Body of pancreas (tissue), 4 donors: ENCODE measurements around the gene BMPR2. TPM values are rescaled to one million over a fixed set of nuclear protein-coding genes. Genes with fewer than 3 reads are reported as not detected.
"Not testable (repeated sequence)": the region's sequence is repeated elsewhere in the genome, so short reads cannot be mapped to it uniquely, and the experiment has no call there.

Experiments used
- ATAC-seq: fragments of 150-250 bp; one replicate; pipeline ENCODE4 v1.9.1; 2016
- DNase-seq, 4 donors: peaks; one replicate each; pipeline ENCODE4 v3.0.0-alpha.2; 2019
- H3K27ac ChIP-seq, 4 donors: fragments of 200-600 bp; sonication (generic); 1 replicate in 3 of 4; 2 replicates in 1 of 4; pipeline versions ENCODE4 v1.5.1 to v1.6.1; 2016 to 2019; ENCODE audit warnings: mild to moderate bottlenecking in 1 of 4, mixed read lengths in 1 of 4, moderate library complexity in 1 of 4
- H3K27me3 ChIP-seq, 2 donors: fragments of 200-600 bp; sonication (generic); one replicate each; pipeline ENCODE4 v1.6.0; 2016; ENCODE audit warnings: mild to moderate bottlenecking in 1 of 2
- H3K36me3 ChIP-seq, 2 donors: fragments of 200-600 bp; sonication (generic); replicated peaks in 1 of 2; 2 replicates each; pipeline ENCODE4 v1.5.1; 2016; ENCODE audit warnings: low read depth in 2 of 2; ENCODE audit not compliant: insufficient read depth in 1 of 2
- H3K4me1 ChIP-seq: fragments of 200-600 bp; sonication (generic); one replicate; pipeline ENCODE4 v1.6.0; 2016
- H3K4me3 ChIP-seq, 2 donors: fragments of 200-600 bp; sonication (generic); 1 replicate in 1 of 2; 2 replicates in 1 of 2; pipeline ENCODE4 v1.5.1; 2016 to 2019
- H3K9me3 ChIP-seq, 3 donors: fragments of 200-600 bp; sonication (generic); 1 replicate in 2 of 3; 2 replicates in 1 of 3; pipeline ENCODE4 v1.5.1; 2016
- CTCF ChIP-seq, 7 experiments: fragments of 450-650 bp in 4 of 7; fragments of 200-600 bp in 3 of 7; sonication (generic) in 3 of 7; IDR thresholded peaks; one replicate each; pipeline ENCODE4 v1.5.1; 2016 to 2019; ENCODE audit warnings: antibody characterized with exemption in 7 of 7
- POLR2A ChIP-seq, 3 donors: fragments of 450-650 bp; IDR thresholded peaks; one replicate each; pipeline ENCODE4 v1.6.1; 2016; ENCODE audit warnings: antibody characterized with exemption in 3 of 3, mild to moderate bottlenecking in 2 of 3
- WGBS, 2 donors: methylation state at CpG; one replicate each; pipeline ENCODE4 v1.1.5; 2017; 5-methylcytosine and 5-hydroxymethylcytosine counted together
- intact Hi-C: fragments of 100-400 bp; cut with DNase I; formaldehyde crosslinking; loops from one replicate; pipeline ENCODE4 v1.15.1; 2023
- total RNA-seq, 2 donors: library from RNA; depleted of rRNA; stranded (reverse); fragments of >200 nt; gene quantifications; one replicate each; pipeline ENCODE4 v1.1.0, GENCODE V29; 2016

The BMPR2 gene
- total RNA-seq, 2 donors from 2014 or later, result 13.7 to 26.7 TPM

GRCh38 chr2:202555356-202555755, 179.2 kb downstream of the BMPR2 start:
- Histone ChIP-seq H3K4me1 (no peaks in the 10 kb centered on the region), H3K9me3 (no peaks in the 10 kb centered on the region), H3K36me3 (peaks cover 0 to 18% of the 10 kb centered on the region in 2 donors), H3K27ac (no peak overlapping the region), H3K4me3 (no peak overlapping the region), H3K27me3 (no peaks in the 10 kb centered on the region)
- 82 to 91% methylated on average over 4 of the region's 4 CpGs for WGBS, 2 donors
- intact Hi-C loops, result no loop called here
- TF ChIP-seq POLR2A (IDR thresholded peaks at IDR 0.05) (no peak), CTCF (IDR thresholded peaks at IDR 0.05) (no peak)
- no peak for DNase-seq
- ATAC-seq, result no peak

- intact Hi-C loops, result no loop called here
- 79 to 90% methylated on average over 1 of the region's 1 CpG for WGBS, 2 donors
Measured at GRCh38 chr2:202560200-202560599, 184.1 kb downstream of the BMPR2 start.

GRCh38 chr2:202564226-202564625, 188.1 kb downstream of the BMPR2 start:
- WGBS, 2 donors, result 45 to 50% methylated on average over 1 of the region's 1 CpG
- Histone ChIP-seq H3K4me1 (no peaks in the 10 kb centered on the region), H3K4me3 (no peak overlapping the region), H3K27me3 (no peaks in the 10 kb centered on the region), H3K27ac (no peak overlapping the region), H3K36me3 (no peaks in the 10 kb centered on the region), H3K9me3 (no peaks in the 10 kb centered on the region)
- DNase-seq (no peak), ATAC-seq (no peak)
- TF ChIP-seq POLR2A (IDR thresholded peaks at IDR 0.05) (no peak), CTCF (IDR thresholded peaks at IDR 0.05) (no peak)
- intact Hi-C loops, result no loop called here

More at GRCh38 chr2:202560200-202560599, 184.1 kb downstream of the BMPR2 start:
- H3K4me1 ChIP-seq, result no peaks in the 10 kb centered on the region
- no peak overlapping the region for H3K27ac ChIP-seq
- ATAC-seq (no peak), DNase-seq (no peak)
- H3K4me3 ChIP-seq, result no peak overlapping the region
- TF ChIP-seq CTCF (IDR thresholded peaks at IDR 0.05), result no peak
- TF ChIP-seq POLR2A (IDR thresholded peaks at IDR 0.05), result no peak
- H3K9me3 ChIP-seq, result no peaks in the 10 kb centered on the region
- H3K27me3 ChIP-seq, result no peaks in the 10 kb centered on the region
- H3K36me3 ChIP-seq, result peaks cover 0 to 9% of the 10 kb centered on the region in 2 donors

- H3K36me3 ChIP-seq, result no peaks in the 10 kb centered on the region
- no peaks in the 10 kb centered on the region for H3K4me1 ChIP-seq
- ATAC-seq (no peak), DNase-seq (no peak)
- intact Hi-C loops, result no loop called here
- H3K27ac ChIP-seq, result no peak overlapping the region
- H3K27me3 ChIP-seq, result no peaks in the 10 kb centered on the region
- WGBS, 2 donors, result 49 to 62% methylated on average over 2 of the region's 2 CpGs
- no peak overlapping the region for H3K4me3 ChIP-seq
- H3K9me3 ChIP-seq, result no peaks in the 10 kb centered on the region
- TF ChIP-seq POLR2A (IDR thresholded peaks at IDR 0.05) (no peak), CTCF (IDR thresholded peaks at IDR 0.05) (no peak)
Measured at GRCh38 chr2:202566286-202566685, 190.2 kb downstream of the BMPR2 start.

- Histone ChIP-seq H3K27ac (no peak overlapping the region), H3K4me1 (no peaks in the 10 kb centered on the region), H3K9me3 (no peaks in the 10 kb centered on the region), H3K4me3 (no peak overlapping the region), H3K36me3 (no peaks in the 10 kb centered on the region), H3K27me3 (no peaks in the 10 kb centered on the region)
- DNase-seq (no peak), ATAC-seq (no peak)
- TF ChIP-seq CTCF (IDR thresholded peaks at IDR 0.05) (no peak), POLR2A (IDR thresholded peaks at IDR 0.05) (no peak)
- 60 to 61% methylated on average over 2 of the region's 2 CpGs for WGBS, 2 donors
- intact Hi-C loops, result no loop called here
Measured at GRCh38 chr2:202574541-202574940, 198.4 kb downstream of the BMPR2 start.

- H3K27ac ChIP-seq, intact Hi-C loops, ATAC-seq, H3K4me3 ChIP-seq, H3K9me3 ChIP-seq, DNase-seq, H3K36me3 ChIP-seq, H3K27me3 ChIP-seq, H3K4me1 ChIP-seq: not testable (repeated sequence)
- 93 to 94% methylated on average over 5 of the region's 5 CpGs for WGBS, 2 donors
Measured at GRCh38 chr2:202575194-202575593, 199.1 kb downstream of the BMPR2 start.
